Measurements from ENCODE around the gene PWP2.
"Not testable (repeated sequence)": the region's sequence is repeated elsewhere in the genome, so short reads cannot be mapped to it uniquely, and the experiment has no call there.

The PWP2 gene

GRCh38 chr21:44083631-44084291, 23.4 kb upstream of the PWP2 start:
- DNase-seq = no peak

- DNase-seq = no peak
Observed at GRCh38 chr21:44084496-44085241, 22.5 kb upstream of the PWP2 start.

DNA sequence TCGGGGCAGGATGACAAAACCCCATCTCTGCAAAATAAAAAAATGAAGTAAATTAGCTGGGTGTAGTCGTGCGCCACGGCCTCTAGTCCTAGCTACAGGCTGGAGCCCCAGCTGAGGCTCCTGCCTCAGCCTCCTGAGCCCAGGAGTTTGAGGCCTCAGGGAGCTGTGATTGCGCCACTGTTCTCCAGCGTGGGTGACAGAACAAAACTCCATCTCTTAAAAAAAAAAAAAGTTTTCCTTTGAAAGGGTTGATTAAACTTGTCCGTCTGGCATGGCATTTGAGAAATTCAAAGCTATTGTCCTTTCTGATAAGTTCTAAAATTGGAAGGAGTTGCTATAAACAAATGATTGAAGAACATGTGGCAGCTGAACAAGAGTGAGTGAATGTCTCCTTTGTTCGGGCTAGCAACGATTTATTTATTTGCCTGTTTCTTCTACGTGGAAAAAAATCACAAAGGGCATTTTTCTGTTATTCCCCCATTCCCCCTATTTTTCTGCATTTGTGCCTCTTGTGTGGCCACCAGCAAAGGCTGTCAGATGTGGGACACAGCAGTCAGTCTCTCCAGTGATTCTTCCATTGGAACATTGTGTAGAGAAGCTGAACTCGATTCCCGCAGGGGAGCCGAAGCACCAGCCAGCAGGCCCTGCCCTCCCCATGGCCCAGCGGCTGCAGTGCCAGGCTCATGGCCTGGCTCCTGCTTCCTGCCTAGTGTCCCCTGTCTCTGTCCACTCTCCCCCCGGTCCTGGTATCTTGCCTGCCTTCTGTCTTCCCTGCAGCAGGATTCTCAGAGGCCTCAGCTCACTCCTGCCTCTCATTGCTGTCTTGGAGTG, 21.5 kb upstream of the PWP2 start:
- DNase-seq = no peak

DNA sequence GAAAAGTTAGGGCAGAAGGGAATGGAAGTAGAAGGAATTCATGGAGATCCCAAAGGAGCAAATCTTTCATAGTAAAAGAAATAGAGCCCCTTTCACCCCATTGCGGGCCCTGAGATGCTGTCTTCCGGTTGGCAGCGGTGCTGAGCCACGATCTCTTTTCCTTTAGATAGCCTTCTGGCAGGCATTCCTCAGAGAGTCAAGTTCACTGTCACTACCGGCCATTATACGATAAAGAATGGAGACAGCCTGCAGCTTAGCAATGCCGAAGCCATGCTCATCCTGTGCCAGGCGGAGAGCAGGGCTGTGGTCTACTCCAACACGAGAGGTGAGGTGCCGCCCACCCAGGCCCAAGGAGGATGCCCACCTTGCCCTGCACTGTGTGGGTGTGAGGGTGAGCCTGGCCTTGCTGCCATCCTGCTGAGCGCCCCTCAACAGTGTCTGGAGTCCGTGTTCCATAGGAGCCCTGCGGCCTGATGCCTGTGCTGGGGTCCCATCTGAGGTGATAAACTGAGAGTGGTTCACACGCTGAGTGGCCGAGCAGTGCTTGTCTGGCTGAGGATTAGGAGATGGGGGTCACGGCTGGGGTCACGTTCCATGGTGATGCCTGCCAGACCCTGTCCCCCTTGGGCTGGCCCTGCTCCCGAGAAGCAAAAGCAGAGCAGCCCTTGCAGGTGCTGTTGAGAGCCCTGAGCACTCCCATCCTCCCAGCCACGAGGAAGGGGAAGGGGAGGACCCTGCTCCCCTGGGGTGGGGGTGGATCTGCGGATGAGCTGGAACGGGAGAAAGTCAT, 20.4 kb upstream of the PWP2 start:
- no peak for DNase-seq

DNA sequence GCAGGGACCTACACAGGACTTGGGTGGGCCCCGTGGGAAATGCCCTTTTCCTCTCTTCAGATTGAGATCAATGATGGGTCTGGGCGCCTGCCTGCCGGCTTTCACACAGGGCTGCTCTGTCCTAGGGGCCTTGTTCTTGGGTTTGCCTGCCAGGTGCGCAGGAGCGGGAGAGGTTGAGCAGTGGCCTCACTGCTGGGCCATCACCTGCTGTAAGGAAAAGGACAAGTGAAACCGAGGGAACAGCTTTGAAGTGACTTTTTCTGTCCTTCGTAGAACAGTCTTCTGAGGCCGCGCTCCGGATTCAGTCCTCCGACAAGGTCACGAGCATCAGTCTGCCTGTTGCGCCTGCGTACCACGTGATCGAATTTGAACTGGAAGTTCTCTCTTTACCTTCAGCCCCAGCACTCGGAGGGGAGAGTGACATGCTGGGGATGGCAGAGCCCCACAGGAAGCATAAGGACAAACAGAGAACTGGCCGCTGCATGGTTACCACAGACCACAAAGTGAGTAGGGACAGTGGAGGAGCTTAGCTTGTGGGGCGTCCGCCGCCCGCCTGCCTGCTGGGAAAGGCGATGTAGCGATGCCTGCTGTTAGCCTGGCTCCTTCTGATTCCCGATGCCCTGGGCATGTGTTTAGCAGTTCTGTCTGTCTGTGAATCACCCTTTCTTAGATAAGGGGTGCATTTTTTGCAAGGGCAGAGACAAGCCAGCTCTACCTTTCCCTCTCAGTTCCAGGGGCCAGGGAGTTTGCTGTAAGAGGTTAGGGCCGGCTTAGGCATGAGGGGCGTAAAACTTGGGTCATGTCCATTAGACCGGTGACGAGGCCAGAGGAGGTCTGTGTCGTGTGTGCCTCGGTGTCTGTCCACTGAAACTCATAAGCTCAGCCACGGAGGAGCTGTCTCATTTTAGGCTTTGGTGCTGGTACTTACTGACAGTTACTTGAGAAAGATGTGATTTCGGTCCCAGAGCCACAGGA, 19.5 kb upstream of the PWP2 start:
- DNase-seq = no peak

DNA sequence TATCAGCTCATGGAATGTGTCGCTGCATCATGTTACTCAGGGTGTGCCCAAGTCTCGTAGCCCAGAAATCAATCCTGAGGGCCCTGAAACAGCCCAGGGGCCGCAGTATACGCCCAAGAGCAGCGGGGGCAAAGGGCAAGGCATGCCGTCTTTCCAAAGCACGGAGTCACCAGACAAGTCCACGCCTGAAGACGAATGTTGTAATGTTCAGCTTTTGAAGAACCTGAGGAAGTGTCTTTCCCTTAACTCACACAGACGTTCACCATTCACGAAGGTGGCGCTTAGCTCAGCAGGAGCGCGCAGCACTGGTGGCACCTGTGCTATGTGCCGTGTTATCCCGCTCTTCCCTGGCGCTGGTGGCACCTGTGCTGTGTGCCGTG, 18.8 kb upstream of the PWP2 start:
- no peak for DNase-seq

GRCh38 chr21:44089001-44089911, 17.9 kb upstream of the PWP2 start:
- DNase-seq = no peak

DNA sequence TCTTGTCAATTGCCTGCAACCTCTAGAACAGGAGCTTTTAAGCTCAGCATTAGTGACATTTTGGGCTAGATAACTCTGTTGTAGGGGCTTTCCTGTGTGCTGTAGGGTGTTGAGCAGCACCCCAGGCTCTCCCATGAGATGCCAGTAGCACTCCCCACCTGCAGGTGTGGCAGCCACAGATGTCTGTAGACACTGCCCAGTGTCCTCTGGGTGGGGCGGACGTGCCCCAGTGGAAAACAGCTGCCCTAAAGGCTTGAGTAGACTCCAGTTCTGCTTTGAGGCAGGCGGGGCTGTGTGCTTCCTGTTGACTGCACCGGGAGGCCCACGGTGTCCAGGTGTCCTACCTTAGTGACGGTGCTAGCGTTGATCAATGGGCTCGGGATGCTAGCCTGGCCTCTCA, 16.9 kb upstream of the PWP2 start:
- no peak for DNase-seq

DNA sequence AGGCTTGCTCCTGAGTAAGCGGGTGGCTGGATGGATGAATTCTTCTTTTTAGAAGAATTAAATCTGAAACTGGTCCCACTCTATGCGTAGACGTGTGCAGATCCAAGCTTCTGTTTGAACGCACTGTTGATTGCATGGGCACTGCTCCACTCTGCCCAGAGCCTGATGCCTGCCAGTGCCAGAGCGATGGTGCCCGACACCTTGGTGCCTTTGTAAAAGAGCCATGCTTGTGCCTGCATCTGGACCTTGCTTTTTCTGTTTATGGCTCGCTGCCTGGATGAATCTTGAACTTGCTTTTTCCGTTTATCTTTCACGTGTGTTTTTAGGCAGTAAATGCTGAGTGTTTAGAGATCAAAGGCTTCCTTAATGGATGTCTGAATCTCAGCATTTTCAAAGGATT, 15.0 kb upstream of the PWP2 start:
- no peak for DNase-seq

- DNase-seq = no peak
Observed at GRCh38 chr21:44093761-44094160, 13.4 kb upstream of the PWP2 start.

GRCh38 chr21:44094832-44095231, 12.4 kb upstream of the PWP2 start:
- no peak for DNase-seq

- not testable (repeated sequence) for DNase-seq
Observed at GRCh38 chr21:44098507-44098906, 8.7 kb upstream of the PWP2 start.

- not testable (repeated sequence) for DNase-seq
Observed at GRCh38 chr21:44098964-44099363, 8.2 kb upstream of the PWP2 start.

GRCh38 chr21:44107589-44107988, 390 bp downstream of the PWP2 start:
- DNase-seq = not testable (repeated sequence)

DNA sequence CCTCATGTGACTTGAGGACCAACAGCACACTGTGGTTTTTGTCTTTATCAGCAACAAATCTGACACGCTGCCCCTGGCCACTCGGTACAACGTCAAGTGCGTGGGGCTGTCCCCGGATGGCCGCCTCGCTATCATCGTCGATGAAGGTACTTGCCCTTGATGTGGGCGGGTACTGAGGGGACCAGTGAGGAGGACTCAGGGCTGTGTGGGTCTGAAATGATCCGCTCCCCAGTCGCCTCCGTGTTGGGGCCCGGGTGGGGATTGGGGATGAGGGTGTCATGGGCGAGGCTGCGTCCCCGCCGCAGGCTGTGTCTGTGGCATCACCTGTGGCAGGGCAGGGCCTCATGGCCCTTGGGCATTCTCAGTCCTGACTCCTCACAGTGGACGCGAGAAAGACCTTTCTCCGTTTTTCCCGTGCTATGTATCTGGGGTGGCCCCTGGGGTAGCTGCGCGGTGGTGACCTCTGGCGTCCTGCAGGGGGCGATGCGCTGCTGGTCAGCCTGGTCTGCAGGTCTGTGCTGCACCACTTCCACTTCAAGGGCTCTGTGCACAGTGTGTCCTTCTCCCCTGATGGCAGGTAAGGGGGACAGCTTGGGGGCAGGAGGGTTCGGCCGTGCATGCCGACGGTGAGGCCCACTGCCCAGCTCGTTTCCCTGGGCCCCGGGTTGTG, 6.6 kb downstream of the PWP2 start:
- DNase-seq = not testable (repeated sequence)

DNA sequence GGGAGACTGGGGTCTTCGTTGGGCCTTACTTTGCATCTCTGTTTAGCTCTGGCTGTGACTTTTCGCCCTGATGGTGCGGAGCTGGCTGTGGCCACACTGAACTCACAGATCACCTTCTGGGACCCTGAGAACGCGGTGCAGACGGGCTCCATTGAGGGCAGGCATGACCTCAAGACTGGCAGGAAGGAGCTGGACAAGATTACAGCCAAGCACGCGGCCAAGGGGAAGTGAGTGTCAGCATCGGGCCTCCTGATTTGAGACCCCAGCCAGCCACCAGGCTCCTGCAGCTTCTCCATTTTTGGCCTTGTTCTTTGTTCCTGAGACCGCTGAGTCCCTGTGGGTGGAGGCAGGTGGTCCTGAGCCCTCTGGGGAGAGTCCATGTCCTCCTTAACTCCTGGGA, 14.9 kb downstream of the PWP2 start:
- not testable (repeated sequence) for DNase-seq

DNA sequence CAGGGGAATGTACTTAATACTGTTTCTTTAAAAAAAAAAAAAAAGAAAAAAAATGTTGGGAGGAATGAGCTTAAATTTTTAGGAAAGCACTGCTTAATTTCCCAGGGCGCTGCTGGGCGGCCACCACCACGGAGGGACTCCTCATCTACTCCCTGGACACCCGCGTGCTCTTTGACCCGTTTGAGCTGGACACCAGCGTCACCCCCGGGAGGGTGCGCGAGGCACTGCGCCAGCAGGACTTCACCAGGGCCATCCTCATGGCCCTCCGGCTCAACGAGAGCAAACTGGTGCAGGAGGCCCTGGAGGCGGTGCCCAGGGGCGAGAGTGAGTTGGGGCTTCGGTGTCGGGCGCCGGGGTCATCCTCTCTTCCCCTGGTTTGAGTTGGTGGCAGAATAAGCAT, 20.6 kb downstream of the PWP2 start:
- not testable (repeated sequence) for DNase-seq

DNA sequence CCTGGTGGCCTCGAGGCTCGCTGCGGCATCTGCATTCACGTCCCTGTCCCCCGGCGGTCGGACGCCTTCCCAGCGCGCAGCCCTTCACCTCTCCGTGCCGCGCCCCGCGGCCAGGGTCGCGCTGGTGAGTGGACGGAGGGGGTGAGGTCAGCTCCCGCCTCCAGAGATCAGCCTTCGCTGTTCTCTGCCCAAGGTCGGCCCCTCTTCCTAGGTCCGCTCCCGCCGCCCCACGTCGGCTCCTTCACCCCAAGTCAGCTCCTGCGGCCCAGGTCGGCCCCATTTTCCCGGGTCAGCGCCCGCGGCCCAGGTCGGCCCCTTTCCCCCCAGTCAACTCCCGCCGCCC, 26.5 kb downstream of the PWP2 start:
- DNase-seq = not testable (repeated sequence)

DNA sequence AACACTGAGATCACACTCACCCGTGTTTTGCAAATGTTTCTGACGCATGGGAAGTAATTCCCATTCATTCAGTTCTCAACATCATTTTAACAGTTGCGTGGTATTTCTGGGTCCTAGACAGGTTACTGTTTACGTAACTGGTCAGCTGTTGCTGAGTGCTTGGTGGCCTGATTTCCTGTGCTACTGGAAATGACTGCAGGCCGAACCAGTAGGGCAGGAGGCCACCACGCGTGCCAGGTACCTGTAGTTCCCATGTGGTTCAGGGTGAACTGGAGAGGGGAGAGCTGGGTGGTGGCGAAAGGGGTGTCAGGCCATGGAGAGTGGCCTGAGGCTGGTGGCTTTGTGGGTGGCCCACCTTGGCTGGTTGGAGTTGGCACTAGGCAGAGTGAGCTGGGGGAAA, 27.5 kb downstream of the PWP2 start:
- not testable (repeated sequence) for DNase-seq

GRCh38 chr21:44138039-44138438, 30.8 kb downstream of the PWP2 start:
- DNase-seq = not testable (repeated sequence)
